KMS-11 (cell line): ENCODE results near the gene RPS19.

Experiments
- H2AFZ ChIP-seq: fragments of 200-600 bp; sonication (generic); 2 replicates; pipeline ENCODE4 v1.6.1; 2016; ENCODE audit warnings: antibody characterized with exemption, mixed run types, low read depth
- H3K27ac ChIP-seq: fragments of 200-600 bp; sonication (generic); 2 replicates; pipeline ENCODE4 v1.6.1; 2016; ENCODE audit warnings: mild to moderate bottlenecking, mixed run types
- H3K27me3 ChIP-seq: fragments of 200-600 bp; sonication (generic); 2 replicates; pipeline ENCODE4 v1.6.1; 2017; ENCODE audit warnings: mild to moderate bottlenecking, low read depth, mixed run types, moderate library complexity; ENCODE audit not compliant: insufficient read depth
- H3K36me3 ChIP-seq: fragments of 200-600 bp; sonication (generic); 2 replicates; pipeline ENCODE4 v1.6.1; 2017; ENCODE audit warnings: mild to moderate bottlenecking, mixed run types; ENCODE audit not compliant: insufficient read depth
- H3K4me1 ChIP-seq: fragments of 200-600 bp; sonication (generic); 2 replicates; pipeline ENCODE4 v1.6.1; 2016; ENCODE audit warnings: mild to moderate bottlenecking, low read depth, mixed run types; ENCODE audit not compliant: poor library complexity, severe bottlenecking
- H3K4me2 ChIP-seq: fragments of 200-600 bp; sonication (generic); 2 replicates; pipeline ENCODE4 v1.7.0; 2016; ENCODE audit warnings: mild to moderate bottlenecking, mixed run types
- H3K4me3 ChIP-seq: fragments of 200-600 bp; sonication (generic); IDR thresholded peaks from 2 replicates; pipeline ENCODE4 v1.6.1; 2017; ENCODE audit warnings: low read depth, low read length, mixed read lengths; ENCODE audit not compliant: insufficient read depth
- H3K79me2 ChIP-seq: fragments of 200-600 bp; sonication (generic); 2 replicates; pipeline ENCODE4 v1.6.1; 2016; ENCODE audit warnings: low read depth, mixed run types; ENCODE audit not compliant: insufficient read depth
- H3K9ac ChIP-seq: fragments of 200-600 bp; sonication (generic); 2 replicates; pipeline ENCODE4 v1.6.1; 2016; ENCODE audit warnings: mild to moderate bottlenecking, mixed run types
- H4K20me1 ChIP-seq: fragments of 200-600 bp; sonication (generic); 2 replicates; pipeline ENCODE4 v1.6.1; 2016; ENCODE audit warnings: mild to moderate bottlenecking, mixed run types; ENCODE audit not compliant: insufficient read depth
- CTCF ChIP-seq: fragments of 200-600 bp; sonication (generic); conservative IDR thresholded peaks from 2 replicates; pipeline ENCODE4 v1.6.1; 2017; ENCODE audit warnings: low read depth, mild to moderate bottlenecking, antibody characterized with exemption, low read length, moderate library complexity, mixed read lengths

Gene RPS19

GRCh38 chr19:41859618-41860418 is at the start of gene RPS19:
Gene RPS19, plus strand, starts transcription at chr19:41860255. Its CDS starts 520 bp downstream, at chr19:41860775.
- Histone ChIP-seq H3K27ac (peak within 1 kb of the TSS; percentile 82), H4K20me1 (peaks cover 17% of the 10 kb centered on the region), H2AFZ (peak within 1 kb of the TSS; percentile 75), H3K4me3 (no peak within 1 kb of the TSS), H3K9ac (peak within 1 kb of the TSS; percentile 99), H3K79me2 (peaks cover 45% of the 10 kb centered on the region), H3K4me2 (peak within 1 kb of the TSS; percentile 97), H3K27me3 (peaks cover 7% of the 10 kb centered on the region; the same call in 1 of the 2 replicates), H3K36me3 (peaks cover 33% of the 10 kb centered on the region; the same call in 1 of the 2 replicates), H3K4me1 (peaks cover 44% of the 10 kb centered on the region)
- peak; percentile 76 for TF ChIP-seq CTCF

- no peaks in the 10 kb centered on the region for H3K79me2 ChIP-seq
- H3K9ac ChIP-seq, result no peak overlapping the region
- H3K27me3 ChIP-seq, result peaks cover 38% of the 10 kb centered on the region
- H2AFZ ChIP-seq, result no peak overlapping the region
- H3K27ac ChIP-seq, result no peak overlapping the region
- H3K4me3 ChIP-seq, result no peak overlapping the region
- no peaks in the 10 kb centered on the region for H3K4me1 ChIP-seq
- no peaks in the 10 kb centered on the region for H4K20me1 ChIP-seq
- TF ChIP-seq CTCF, result no peak
- no peaks in the 10 kb centered on the region for H3K36me3 ChIP-seq
- H3K4me2 ChIP-seq, result no peak overlapping the region
Measured at GRCh38 chr19:41810301-41810700, 49.8 kb upstream of the RPS19 start.

- Histone ChIP-seq H3K79me2 (no peaks in the 10 kb centered on the region), H2AFZ (no peak overlapping the region), H3K27ac (no peak overlapping the region), H3K4me2 (no peak overlapping the region), H3K4me1 (no peaks in the 10 kb centered on the region), H3K36me3 (no peaks in the 10 kb centered on the region), H3K9ac (no peak overlapping the region), H4K20me1 (no peaks in the 10 kb centered on the region), H3K27me3 (peaks cover 38% of the 10 kb centered on the region), H3K4me3 (no peak overlapping the region)
- no peak for TF ChIP-seq CTCF
Measured at GRCh38 chr19:41811036-41811435, 49.0 kb upstream of the RPS19 start.

GRCh38 chr19:41811981-41812380 is 48.1 kb upstream of the RPS19 start:
- no peak overlapping the region for H3K27ac ChIP-seq
- no peak for TF ChIP-seq CTCF

More at GRCh38 chr19:41811981-41812380, 48.1 kb upstream of the RPS19 start:
- no peaks in the 10 kb centered on the region for H3K36me3 ChIP-seq
- H3K9ac ChIP-seq, result no peak overlapping the region
- no peak overlapping the region for H3K4me2 ChIP-seq
- no peak overlapping the region for H2AFZ ChIP-seq
- no peaks in the 10 kb centered on the region for H4K20me1 ChIP-seq
- no peak overlapping the region for H3K4me3 ChIP-seq
- H3K27me3 ChIP-seq, result peaks cover 37% of the 10 kb centered on the region; the same call in 1 of the 2 replicates
- no peaks in the 10 kb centered on the region for H3K79me2 ChIP-seq
- H3K4me1 ChIP-seq, result no peaks in the 10 kb centered on the region
